Measurements from ENCODE around the gene HECTD4. TPM values are rescaled to one million over a fixed set of nuclear protein-coding genes. Genes with fewer than 3 reads are reported as not detected.

Gene HECTD4
- total RNA-seq, 1 experiment from 2014 or later = 24.6 TPM

- Histone ChIP-seq H3K4me3 (ENCODE audit: low read length) (no peak overlapping the region), H3K9me3 (ENCODE audit: low read length) (no peaks in the 10 kb centered on the region), H3K4me1 (ENCODE audit: insufficient read depth, low read length) (peaks cover 4% of the 10 kb centered on the region), H3K79me2 (ENCODE audit: low read length) (no peaks in the 10 kb centered on the region), H3K27me3 (ENCODE audit: low read length) (no peaks in the 10 kb centered on the region), H4K20me1 (ENCODE audit: low read length) (no peaks in the 10 kb centered on the region), H3K9ac (ENCODE audit: low read length) (no peak overlapping the region), H3K4me2 (ENCODE audit: low read length) (no peak overlapping the region), H3K36me3 (ENCODE audit: low read depth, low read length) (peaks cover 4% of the 10 kb centered on the region; the same call in 1 of the 2 replicates), H3F3A (ENCODE audit: low read length, unreplicated experiment) (no peaks in the 10 kb centered on the region), H3K9me2 (replicated peaks; ENCODE audit: low read length) (no peaks in the 10 kb centered on the region), H3K27ac (ENCODE audit: low read length) (no peak overlapping the region), H2AFZ (ENCODE audit: low read length) (no peak overlapping the region)
- DNase-seq (no peak), ATAC-seq (no peak)
- CTCF ChIA-PET = no interaction called here
- no peak for TF ChIP-seq EZH2phosphoT487 (IDR thresholded peaks at IDR 0.05; ENCODE audit: borderline replicate concordance, low read length)
- no peak for TF ChIP-seq EZH2 (IDR thresholded peaks at IDR 0.05; ENCODE audit: low read length, unreplicated experiment)
- TF ChIP-seq CTCF (conservative IDR thresholded peaks at IDR 0.05; ENCODE audit: low read depth, low read length) = no peak
- POLR2A ChIA-PET (ENCODE audit: unreplicated experiment) = no interaction called here
- intact Hi-C loops (cut with micrococcal nuclease) = no loop called here
- no TSS peak for BruUV-seq (replicated peaks)
Measured at GRCh38 chr12:112307317-112308011, 74.8 kb downstream of the HECTD4 start.

GRCh38 chr12:112305951-112306350 is 76.3 kb downstream of the HECTD4 start:
- Histone ChIP-seq H3K9me2 (replicated peaks; ENCODE audit: low read length) (no peaks in the 10 kb centered on the region), H3K27ac (ENCODE audit: low read length) (no peak overlapping the region), H2AFZ (ENCODE audit: low read length) (no peak overlapping the region), H3K4me1 (ENCODE audit: insufficient read depth, low read length) (peaks cover 4% of the 10 kb centered on the region), H3K4me2 (ENCODE audit: low read length) (no peak overlapping the region), H3K4me3 (ENCODE audit: low read length) (no peak overlapping the region), H3K9ac (ENCODE audit: low read length) (no peak overlapping the region), H3K27me3 (ENCODE audit: low read length) (no peaks in the 10 kb centered on the region), H3K9me3 (ENCODE audit: low read length) (no peaks in the 10 kb centered on the region), H4K20me1 (ENCODE audit: low read length) (no peaks in the 10 kb centered on the region), H3K36me3 (ENCODE audit: low read depth, low read length) (peaks cover 9% of the 10 kb centered on the region; the same call in 1 of the 2 replicates), H3K79me2 (ENCODE audit: low read length) (no peaks in the 10 kb centered on the region), H3F3A (ENCODE audit: low read length, unreplicated experiment) (no peaks in the 10 kb centered on the region)
- no TSS peak for BruUV-seq (replicated peaks)
- TF ChIP-seq EZH2phosphoT487 (IDR thresholded peaks at IDR 0.05; ENCODE audit: borderline replicate concordance, low read length) (no peak), CTCF (conservative IDR thresholded peaks at IDR 0.05; ENCODE audit: low read depth, low read length) (no peak), EZH2 (IDR thresholded peaks at IDR 0.05; ENCODE audit: low read length, unreplicated experiment) (no peak)
- intact Hi-C loops (cut with micrococcal nuclease) = no loop called here
- CTCF ChIA-PET = no interaction called here
- POLR2A ChIA-PET (ENCODE audit: unreplicated experiment) = no interaction called here
- DNase-seq = no peak
- ATAC-seq = no peak

DNA sequence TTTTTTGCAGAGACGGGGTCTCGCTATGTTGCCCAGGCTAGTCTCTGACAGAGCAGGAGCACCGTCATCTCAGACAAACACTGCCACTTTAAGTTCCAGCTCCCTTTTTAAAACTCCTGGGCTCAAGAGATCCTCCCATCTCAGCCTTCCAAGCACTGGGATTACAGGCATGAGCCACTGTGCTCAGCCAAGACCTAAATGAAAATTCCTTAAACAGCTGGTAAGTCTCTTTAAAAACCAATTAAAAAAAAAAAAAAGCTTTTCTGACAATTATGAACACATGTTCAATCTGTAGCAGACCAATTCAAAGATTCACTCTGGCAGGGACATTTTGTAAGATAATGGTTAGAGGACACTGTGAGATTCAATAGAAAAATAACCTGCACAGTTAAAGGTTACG is 77.8 kb downstream of the HECTD4 start:
- Histone ChIP-seq H3K79me2 (ENCODE audit: low read length) (no peaks in the 10 kb centered on the region), H3K36me3 (ENCODE audit: low read depth, low read length) (peaks cover 9% of the 10 kb centered on the region; the same call in 1 of the 2 replicates), H3K9me2 (replicated peaks; ENCODE audit: low read length) (no peaks in the 10 kb centered on the region), H3K27me3 (ENCODE audit: low read length) (no peaks in the 10 kb centered on the region), H3F3A (ENCODE audit: low read length, unreplicated experiment) (no peaks in the 10 kb centered on the region), H4K20me1 (ENCODE audit: low read length) (no peaks in the 10 kb centered on the region), H3K4me2 (ENCODE audit: low read length) (no peak overlapping the region), H3K4me3 (ENCODE audit: low read length) (no peak overlapping the region), H3K9ac (ENCODE audit: low read length) (no peak overlapping the region), H3K4me1 (ENCODE audit: insufficient read depth, low read length) (peaks cover 4% of the 10 kb centered on the region), H2AFZ (ENCODE audit: low read length) (no peak overlapping the region), H3K27ac (ENCODE audit: low read length) (no peak overlapping the region), H3K9me3 (ENCODE audit: low read length) (no peaks in the 10 kb centered on the region)
- ChIA-PET CTCF (interaction anchor here (0.6 kb wide), 1 partner anchor 341 kb away, joined by 4 read pairs; no protein-coding TSS in a partner anchor), POLR2A (ENCODE audit: unreplicated experiment) (interaction anchor here (0.6 kb wide), 2 partner anchors 89 to 221 kb away, joined by 4 to 7 read pairs; no protein-coding TSS in a partner anchor)
- TF ChIP-seq EZH2phosphoT487 (IDR thresholded peaks at IDR 0.05; ENCODE audit: borderline replicate concordance, low read length) = no peak
- no peak for TF ChIP-seq CTCF (conservative IDR thresholded peaks at IDR 0.05; ENCODE audit: low read depth, low read length)
- TF ChIP-seq EZH2 (IDR thresholded peaks at IDR 0.05; ENCODE audit: low read length, unreplicated experiment) = no peak
- BruUV-seq (replicated peaks) = no TSS peak
- no peak for DNase-seq
- ATAC-seq = no peak
- intact Hi-C loops (cut with micrococcal nuclease) = no loop called here

Data from PC-3 (cell line).